HG02870 (cell line): ENCODE data around the gene DCTN4.

Source experiments
- ATAC-seq: cut with Tn5 transposase; IDR thresholded peaks from one replicate; pipeline ENCODE4 v1.9.1; 2021; ENCODE audit warnings: mild to moderate bottlenecking, moderate library complexity; ENCODE audit not compliant: unreplicated experiment

The DCTN4 gene

GRCh38 chr5:150672237-150672883 lies 86.5 kb downstream of the DCTN4 start:
- ATAC-seq = no peak

- no peak for ATAC-seq
Observed at GRCh38 chr5:150671509-150672236, 87.1 kb downstream of the DCTN4 start.

- ATAC-seq = no peak
Observed at GRCh38 chr5:150670948-150671310, 87.9 kb downstream of the DCTN4 start.

- no peak for ATAC-seq
Observed at GRCh38 chr5:150670275-150670947, 88.4 kb downstream of the DCTN4 start.

GRCh38 chr5:150665044-150665443 lies 93.8 kb downstream of the DCTN4 start:
- no peak for ATAC-seq

GRCh38 chr5:150663936-150664335 lies 94.9 kb downstream of the DCTN4 start:
- no peak for ATAC-seq

- ATAC-seq = no peak
Observed at GRCh38 chr5:150662731-150663516, 95.9 kb downstream of the DCTN4 start.

- no peak for ATAC-seq
Observed at GRCh38 chr5:150661821-150662596, 96.8 kb downstream of the DCTN4 start.

GRCh38 chr5:150661086-150661485 lies 97.7 kb downstream of the DCTN4 start, which contains the start of gene MYOZ3:
TSS of gene MYOZ3 (plus strand) at chr5:150661251. CDS start at chr5:150662942, 1,691 bp downstream.
- no peak for ATAC-seq

- no peak for ATAC-seq
Observed at GRCh38 chr5:150660108-150660831, 98.5 kb downstream of the DCTN4 start.

GRCh38 chr5:150659360-150660107 lies 99.3 kb downstream of the DCTN4 start:
- ATAC-seq = no peak

- ATAC-seq = no peak
Observed at GRCh38 chr5:150658699-150659265, 100.0 kb downstream of the DCTN4 start.
